GM12892 (cell line): ENCODE results near the gene MATN1.

Source experiments
- DNase-seq: peaks from one replicate; pipeline ENCODE4 v3.0.0; 2011; ENCODE audit not compliant: insufficient read length
- FAIRE-seq: peaks from 2 replicates; lab custom pipeline; 2011; peaks lifted over from hg19 to GRCh38; lab: Jason Lieb, UNC
- POLR2A ChIP-seq: IDR thresholded peaks from 2 replicates; pipeline ENCODE4 v1.6.1; 2011; ENCODE audit warnings: low read depth, low read length, control low read depth
- POLR2AphosphoS5 ChIP-seq: IDR thresholded peaks from 2 replicates; pipeline ENCODE4 v1.6.1; 2011; ENCODE audit warnings: low read depth, low read length, control low read depth
- TAF1 ChIP-seq: IDR thresholded peaks from 2 replicates; pipeline ENCODE4 v1.6.1; 2011; ENCODE audit warnings: low read depth, mild to moderate bottlenecking, control low read depth, low read length, borderline replicate concordance

The MATN1 gene

GRCh38 chr1:30762930-30763650 is 39.7 kb upstream of the MATN1 start:
- FAIRE-seq (no peak), DNase-seq (no peak)
- peak; percentile 6; the same call in 1 of the 2 replicates for TF ChIP-seq POLR2A
- TF ChIP-seq POLR2AphosphoS5 = peak; percentile 32; the same call in 1 of the 2 replicates
- TF ChIP-seq TAF1 = no peak

DNA sequence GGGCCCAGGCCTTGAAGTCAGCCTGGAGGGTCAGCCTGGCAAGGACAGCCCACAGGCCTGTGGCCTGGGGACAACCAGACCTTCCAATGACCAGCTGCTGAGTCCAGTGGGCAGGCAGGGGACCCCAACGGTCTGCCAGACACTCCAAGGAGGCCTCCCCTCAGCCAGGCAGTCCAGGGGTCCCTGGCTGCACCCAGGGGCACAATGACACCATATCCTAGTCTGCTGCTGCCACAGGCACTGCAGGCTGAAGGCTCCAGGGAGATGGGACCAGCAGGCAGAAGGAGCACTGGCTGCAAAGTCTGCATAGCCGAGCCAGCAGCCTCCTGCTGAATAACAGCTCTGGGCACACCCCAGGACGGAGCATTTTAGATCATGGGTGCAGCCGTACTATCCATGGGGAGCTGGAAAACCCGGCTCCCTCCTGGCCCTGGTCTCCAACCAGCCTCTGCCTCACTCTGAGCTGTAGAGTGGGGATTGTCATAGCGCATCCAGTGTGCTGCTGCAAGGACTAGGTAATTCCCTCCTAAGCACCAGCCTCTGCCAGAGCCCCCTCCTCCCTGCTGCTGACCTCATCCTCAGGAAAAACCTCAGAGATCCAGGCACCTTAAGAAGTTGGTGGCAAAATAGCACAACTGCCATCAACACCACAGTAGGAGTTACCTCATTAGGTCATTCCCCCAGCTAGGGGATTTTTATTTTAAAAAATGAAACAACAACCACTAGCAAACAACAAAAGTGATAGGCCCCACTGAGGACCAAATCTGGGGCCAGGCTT is 39.0 kb upstream of the MATN1 start:
- DNase-seq (no peak), FAIRE-seq (peak; percentile 97)
- TF ChIP-seq POLR2A (peak; percentile 32; the same call in 1 of the 2 replicates), TAF1 (peak; percentile 48; the same call in 1 of the 2 replicates), POLR2AphosphoS5 (no peak)

GRCh38 chr1:30761381-30762151 is 38.2 kb upstream of the MATN1 start:
- FAIRE-seq = no peak
- TF ChIP-seq POLR2AphosphoS5 (no peak), TAF1 (no peak), POLR2A (no peak)

GRCh38 chr1:30760596-30761324 is 37.4 kb upstream of the MATN1 start:
- no peak for FAIRE-seq
- no peak for DNase-seq
- TF ChIP-seq POLR2AphosphoS5 = peak; percentile 25; the same call in 1 of the 2 replicates
- TF ChIP-seq TAF1 = no peak

More at GRCh38 chr1:30761381-30762151, 38.2 kb upstream of the MATN1 start:
- DNase-seq = no peak

- DNase-seq (no peak), FAIRE-seq (peak; percentile 96)
- TF ChIP-seq POLR2AphosphoS5 (0 out of 2 replicates have a peak, but pooled peaks have one; percentile 22), TAF1 (no peak), POLR2A (peak; percentile 42; the same call in 1 of the 2 replicates)
Observed at GRCh38 chr1:30759718-30760281, 36.4 kb upstream of the MATN1 start.

- peak; percentile 96 for FAIRE-seq
- DNase-seq = no peak
- TF ChIP-seq POLR2AphosphoS5 (peak; percentile 56; the same call in 1 of the 2 replicates), TAF1 (peak; percentile 73), POLR2A (peak; percentile 53)
Observed at GRCh38 chr1:30758785-30759380, 35.5 kb upstream of the MATN1 start.

GRCh38 chr1:30758121-30758688 is 34.8 kb upstream of the MATN1 start:
- TF ChIP-seq POLR2A = no peak; the same call in 1 of the 2 replicates
- TF ChIP-seq POLR2AphosphoS5 = peak; percentile 37; the same call in 1 of the 2 replicates
- no peak for TF ChIP-seq TAF1
- DNase-seq (no peak), FAIRE-seq (no peak)

GRCh38 chr1:30757352-30758120 is 34.2 kb upstream of the MATN1 start, which contains the start of gene LAPTM5:
TSS of gene LAPTM5 (minus strand) at chr1:30757774. CDS start at chr1:30757745, 29 bp downstream.
- DNase-seq = no peak
- TF ChIP-seq TAF1 = peak; percentile 82
- TF ChIP-seq POLR2AphosphoS5 = peak; percentile 78; the same call in 1 of the 2 replicates
- TF ChIP-seq POLR2A = peak; percentile 91
- FAIRE-seq = no peak
